NCI-H1092 (cell line): ENCODE measurements around the gene PDHA1.

Experiments used
- DNase-seq: peaks from one replicate; lab custom pipeline; 2025; lab: John Stamatoyannopoulos, UW

PDHA1 gene

GRCh38 chrX:19343535-19344408, at the start of gene PDHA1:
Gene PDHA1, plus strand, starts transcription at chrX:19343927. Its CDS starts 111 bp downstream, at chrX:19344038.
- peak; percentile 94 for DNase-seq

- DNase-seq, result no peak
These were observed 40.4 kb upstream of the PDHA1 start for GRCh38 chrX:19303256-19303880.

- no peak for DNase-seq
These were observed 17.2 kb upstream of the PDHA1 start for GRCh38 chrX:19326567-19326966.

- DNase-seq, result no peak
These were observed 11.9 kb upstream of the PDHA1 start for GRCh38 chrX:19331831-19332230.

- DNase-seq, result peak; percentile 71
These were observed 10.7 kb upstream of the PDHA1 start for GRCh38 chrX:19332983-19333382.

GRCh38 chrX:19334945-19335626, 8.6 kb upstream of the PDHA1 start:
- DNase-seq, result no peak

GRCh38 chrX:19342331-19342906, 1.3 kb upstream of the PDHA1 start:
- DNase-seq, result no peak

GRCh38 chrX:19343085-19343534, 617 bp upstream of the PDHA1 start:
- no peak for DNase-seq

GRCh38 chrX:19344661-19345060, 934 bp downstream of the PDHA1 start:
- no peak for DNase-seq

- DNase-seq, result no peak
These were observed 4.2 kb downstream of the PDHA1 start for GRCh38 chrX:19347916-19348315.

- no peak for DNase-seq
These were observed 5.5 kb downstream of the PDHA1 start for GRCh38 chrX:19349264-19349663.

- DNase-seq, result no peak
These were observed 7.2 kb downstream of the PDHA1 start for GRCh38 chrX:19350941-19351384.

GRCh38 chrX:19354625-19355024, 10.9 kb downstream of the PDHA1 start:
- DNase-seq, result no peak

- no peak for DNase-seq
These were observed 14.8 kb downstream of the PDHA1 start for GRCh38 chrX:19358521-19358920.

- DNase-seq, result no peak
These were observed 17.2 kb downstream of the PDHA1 start for GRCh38 chrX:19360903-19361302.

- DNase-seq, result no peak
These were observed 18.0 kb downstream of the PDHA1 start for GRCh38 chrX:19361701-19362100.

- DNase-seq, result no peak
These were observed 24.8 kb downstream of the PDHA1 start for GRCh38 chrX:19368576-19368975.

- DNase-seq, result no peak
These were observed 26.3 kb downstream of the PDHA1 start for GRCh38 chrX:19370061-19370460.

- DNase-seq, result peak; percentile 38
These were observed 28.4 kb downstream of the PDHA1 start for GRCh38 chrX:19372170-19372546.

GRCh38 chrX:19372547-19373331, 29.0 kb downstream of the PDHA1 start:
- no peak for DNase-seq

- DNase-seq, result no peak
These were observed 29.7 kb downstream of the PDHA1 start for GRCh38 chrX:19373351-19373891.
